Measurements from ENCODE around the gene NACC2.

NACC2 gene

DNA sequence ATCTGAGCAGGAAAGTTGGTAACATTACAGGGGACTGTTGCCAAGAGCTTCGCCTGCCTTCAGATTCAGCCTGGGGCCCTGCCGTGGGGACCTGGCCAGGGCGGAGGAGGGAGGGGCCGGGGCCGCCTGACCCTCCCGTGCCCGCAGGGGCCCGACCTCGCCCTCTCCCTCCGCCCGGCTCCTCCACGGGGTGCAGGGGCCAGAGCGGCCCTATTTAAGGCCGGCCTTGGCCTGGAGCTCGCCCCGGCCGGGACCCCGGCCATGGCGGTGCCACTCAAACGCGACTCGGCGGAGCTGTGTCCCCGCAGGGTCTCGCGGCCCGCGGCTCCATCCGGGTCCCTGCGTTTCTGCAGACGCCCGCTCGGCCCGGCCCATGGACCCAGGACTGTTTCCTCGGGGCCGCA, 22.8 kb upstream of the NACC2 start (continued):
- TF ChIP-seq ZNF335 (tag by site-specific recombination; conservative IDR thresholded peaks at IDR 0.05) (peak; percentile 81), ZNF677 (tag by site-specific recombination; IDR thresholded peaks at IDR 0.05) (no peak), SETDB1 (IDR thresholded peaks at IDR 0.05; ENCODE audit: insufficient read length, low read length) (no peak), ZNF175 (tag by site-specific recombination; IDR thresholded peaks at IDR 0.05) (no peak), SCRT1 (tag by site-specific recombination; IDR thresholded peaks at IDR 0.05; ENCODE audit: borderline replicate concordance) (no peak), ZNF155 (tag by site-specific recombination; IDR thresholded peaks at IDR 0.05) (no peak), KLF16 (tag by site-specific recombination; IDR thresholded peaks at IDR 0.05) (no peak; the same call in 1 of the 2 replicates), ZNF544 (tag by site-specific recombination; IDR thresholded peaks at IDR 0.05) (no peak), ZNF792 (tag by site-specific recombination; IDR thresholded peaks at IDR 0.05) (no peak), SALL2 (tag by site-specific recombination; IDR thresholded peaks at IDR 0.05; ENCODE audit: borderline replicate concordance) (no peak), ZNF266 (tag by site-specific recombination; IDR thresholded peaks at IDR 0.05; ENCODE audit: low read depth) (no peak), MZF1 (tag by site-specific recombination; IDR thresholded peaks at IDR 0.05; ENCODE audit: borderline replicate concordance) (no peak), PATZ1 (tag by site-specific recombination; IDR thresholded peaks at IDR 0.05) (peak; percentile 19; the same call in 1 of the 2 replicates), ZNF394 (tag by site-specific recombination; IDR thresholded peaks at IDR 0.05; ENCODE audit: borderline replicate concordance) (no peak), ZNF2 (tag by site-specific recombination; IDR thresholded peaks at IDR 0.05) (no peak), ZNF473 (tag by site-specific recombination; IDR thresholded peaks at IDR 0.05) (no peak), RBAK (tag by site-specific recombination; IDR thresholded peaks at IDR 0.05) (no peak), GFI1B (tag by site-specific recombination; IDR thresholded peaks at IDR 0.05) (no peak), OVOL3 (tag by site-specific recombination; IDR thresholded peaks at IDR 0.05) (no peak), SCRT2 (tag by site-specific recombination; IDR thresholded peaks at IDR 0.05) (no peak), ZNF223 (tag by site-specific recombination; IDR thresholded peaks at IDR 0.05) (no peak), HOXA7 (CRISPR knock-in tag; IDR thresholded peaks at IDR 0.05; ENCODE audit: borderline replicate concordance) (no peak), ZNF843 (tag by site-specific recombination; IDR thresholded peaks at IDR 0.05) (no peak), EGR2 (tag by site-specific recombination; IDR thresholded peaks at IDR 0.05; ENCODE audit: low read depth) (no peak; the same call in 1 of the 2 replicates), ZNF76 (tag by site-specific recombination; IDR thresholded peaks at IDR 0.05; ENCODE audit: borderline replicate concordance, low read depth) (no peak), ZNF777 (tag by site-specific recombination; IDR thresholded peaks at IDR 0.05; ENCODE audit: borderline replicate concordance) (no peak), ZNF791 (tag by site-specific recombination; IDR thresholded peaks at IDR 0.05) (no peak), ZNF621 (tag by site-specific recombination; IDR thresholded peaks at IDR 0.05) (no peak), ZFP41 (tag by site-specific recombination; IDR thresholded peaks at IDR 0.05; ENCODE audit: borderline replicate concordance) (no peak), ZNF488 (tag by site-specific recombination; IDR thresholded peaks at IDR 0.05) (no peak), ZNF624 (tag by site-specific recombination; IDR thresholded peaks at IDR 0.05) (no peak), ZNF548 (tag by site-specific recombination; IDR thresholded peaks at IDR 0.05) (no peak), ZNF146 (tag by site-specific recombination; IDR thresholded peaks at IDR 0.05) (0 out of 2 replicates have a peak, but pooled peaks have one; percentile 5), ZNF112 (tag by site-specific recombination; IDR thresholded peaks at IDR 0.05) (no peak), HOXC10 (CRISPR knock-in tag; IDR thresholded peaks at IDR 0.05) (no peak), WT1 (tag by site-specific recombination; IDR thresholded peaks at IDR 0.05) (no peak)
- TF ChIP-seq, protein P1, sequence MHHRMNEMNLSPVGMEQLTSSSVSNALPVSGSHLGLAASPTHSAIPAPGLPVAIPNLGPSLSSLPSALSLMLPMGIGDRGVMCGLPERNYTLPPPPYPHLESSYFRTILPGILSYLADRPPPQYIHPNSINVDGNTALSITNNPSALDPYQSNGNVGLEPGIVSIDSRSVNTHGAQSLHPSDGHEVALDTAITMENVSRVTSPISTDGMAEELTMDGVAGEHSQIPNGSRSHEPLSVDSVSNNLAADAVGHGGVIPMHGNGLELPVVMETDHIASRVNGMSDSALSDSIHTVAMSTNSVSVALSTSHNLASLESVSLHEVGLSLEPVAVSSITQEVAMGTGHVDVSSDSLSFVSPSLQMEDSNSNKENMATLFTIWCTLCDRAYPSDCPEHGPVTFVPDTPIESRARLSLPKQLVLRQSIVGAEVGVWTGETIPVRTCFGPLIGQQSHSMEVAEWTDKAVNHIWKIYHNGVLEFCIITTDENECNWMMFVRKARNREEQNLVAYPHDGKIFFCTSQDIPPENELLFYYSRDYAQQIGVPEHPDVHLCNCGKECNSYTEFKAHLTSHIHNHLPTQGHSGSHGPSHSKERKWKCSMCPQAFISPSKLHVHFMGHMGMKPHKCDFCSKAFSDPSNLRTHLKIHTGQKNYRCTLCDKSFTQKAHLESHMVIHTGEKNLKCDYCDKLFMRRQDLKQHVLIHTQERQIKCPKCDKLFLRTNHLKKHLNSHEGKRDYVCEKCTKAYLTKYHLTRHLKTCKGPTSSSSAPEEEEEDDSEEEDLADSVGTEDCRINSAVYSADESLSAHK (tag by site-specific recombination; IDR thresholded peaks at IDR 0.05): no peak
- TF ChIP-seq, protein P2, sequence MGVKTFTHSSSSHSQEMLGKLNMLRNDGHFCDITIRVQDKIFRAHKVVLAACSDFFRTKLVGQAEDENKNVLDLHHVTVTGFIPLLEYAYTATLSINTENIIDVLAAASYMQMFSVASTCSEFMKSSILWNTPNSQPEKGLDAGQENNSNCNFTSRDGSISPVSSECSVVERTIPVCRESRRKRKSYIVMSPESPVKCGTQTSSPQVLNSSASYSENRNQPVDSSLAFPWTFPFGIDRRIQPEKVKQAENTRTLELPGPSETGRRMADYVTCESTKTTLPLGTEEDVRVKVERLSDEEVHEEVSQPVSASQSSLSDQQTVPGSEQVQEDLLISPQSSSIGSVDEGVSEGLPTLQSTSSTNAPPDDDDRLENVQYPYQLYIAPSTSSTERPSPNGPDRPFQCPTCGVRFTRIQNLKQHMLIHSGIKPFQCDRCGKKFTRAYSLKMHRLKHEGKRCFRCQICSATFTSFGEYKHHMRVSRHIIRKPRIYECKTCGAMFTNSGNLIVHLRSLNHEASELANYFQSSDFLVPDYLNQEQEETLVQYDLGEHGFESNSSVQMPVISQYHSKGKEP (tag by site-specific recombination; IDR thresholded peaks at IDR 0.05): no peak

All from HEK293 (cell line).